Activated naive CD4-positive, alpha-beta T cell treated with anti-CD3 and anti-CD28 coated beads for 36 hours (primary cell): ENCODE measurements around the gene TMEM258. TPM values are rescaled to one million over a fixed set of nuclear protein-coding genes. Genes with fewer than 3 reads are reported as not detected.

Experiments used
- CTCF ChIA-PET: fragments of 350-600 bp; sonication (Branson Sonifier 250); formaldehyde crosslinking; loops from one replicate; lab custom pipeline; 2021; ENCODE audit warnings: antibody characterized with exemption; lab: Charles Lee
- DNase-seq: peaks from one replicate; pipeline ENCODE4 v3.0.0-alpha.2; 2020
- H3K27ac Mint-ChIP-seq: one replicate; pipeline ENCODE4 v1.8.0; 2021; ENCODE audit warnings: mild to moderate bottlenecking, mixed read lengths
- H3K27me3 Mint-ChIP-seq: one replicate; pipeline ENCODE4 v1.8.0; 2021; ENCODE audit warnings: low read depth, mixed read lengths
- H3K36me3 Mint-ChIP-seq: one replicate; pipeline ENCODE4 v1.8.0; 2021; ENCODE audit warnings: low read depth, mixed read lengths
- H3K4me1 Mint-ChIP-seq: one replicate; pipeline ENCODE4 v1.8.0; 2021; ENCODE audit warnings: low read depth, mixed read lengths
- H3K4me3 Mint-ChIP-seq: one replicate; pipeline ENCODE4 v1.8.0; 2021; ENCODE audit warnings: mild to moderate bottlenecking, moderate library complexity, mixed read lengths
- H3K9me3 Mint-ChIP-seq: one replicate; pipeline ENCODE4 v1.8.0; 2021; ENCODE audit warnings: mixed read lengths
- intact Hi-C: fragments of 100-400 bp; cut with micrococcal nuclease; formaldehyde crosslinking; loops from one replicate; pipeline ENCODE4 v1.15.1; 2023
- total RNA-seq, 2 experiments: library from RNA; stranded (reverse); gene quantifications; one replicate each; pipeline ENCODE4 v1.2.3, GENCODE V29; 2021

Gene TMEM258
- total RNA-seq, 2 experiments from 2014 or later: 166 to 167 TPM

GRCh38 chr11:61816736-61817455 lies 24.5 kb upstream of the TMEM258 start, which contains the start of gene FADS1:
Gene FADS1 (minus strand): TSS chr11:61817003. CDS start chr11:61816929, 74 bp downstream.
- peak; percentile 90 for DNase-seq
- H3K4me1 Mint-ChIP-seq: peaks cover 10% of the 10 kb centered on the region
- H3K4me3 Mint-ChIP-seq: peak within 1 kb of the TSS; percentile 91
- no peak within 1 kb of the TSS for H3K27ac Mint-ChIP-seq
- intact Hi-C loops: loop anchor here (1.0 to 5.0 kb wide), 6 partner anchors 10 to 155 kb away; partner anchors contain the start of genes FEN1, MYRF and TMEM258
- peaks cover 26% of the 10 kb centered on the region for H3K27me3 Mint-ChIP-seq
- CTCF ChIA-PET: interaction anchor here (3.4 kb wide), 1 partner anchor 10 kb away, joined by 13 read pairs; the partner anchor contains the start of gene FADS2
- peaks cover 9% of the 10 kb centered on the region for H3K36me3 Mint-ChIP-seq
- no peaks in the 10 kb centered on the region for H3K9me3 Mint-ChIP-seq

DNA sequence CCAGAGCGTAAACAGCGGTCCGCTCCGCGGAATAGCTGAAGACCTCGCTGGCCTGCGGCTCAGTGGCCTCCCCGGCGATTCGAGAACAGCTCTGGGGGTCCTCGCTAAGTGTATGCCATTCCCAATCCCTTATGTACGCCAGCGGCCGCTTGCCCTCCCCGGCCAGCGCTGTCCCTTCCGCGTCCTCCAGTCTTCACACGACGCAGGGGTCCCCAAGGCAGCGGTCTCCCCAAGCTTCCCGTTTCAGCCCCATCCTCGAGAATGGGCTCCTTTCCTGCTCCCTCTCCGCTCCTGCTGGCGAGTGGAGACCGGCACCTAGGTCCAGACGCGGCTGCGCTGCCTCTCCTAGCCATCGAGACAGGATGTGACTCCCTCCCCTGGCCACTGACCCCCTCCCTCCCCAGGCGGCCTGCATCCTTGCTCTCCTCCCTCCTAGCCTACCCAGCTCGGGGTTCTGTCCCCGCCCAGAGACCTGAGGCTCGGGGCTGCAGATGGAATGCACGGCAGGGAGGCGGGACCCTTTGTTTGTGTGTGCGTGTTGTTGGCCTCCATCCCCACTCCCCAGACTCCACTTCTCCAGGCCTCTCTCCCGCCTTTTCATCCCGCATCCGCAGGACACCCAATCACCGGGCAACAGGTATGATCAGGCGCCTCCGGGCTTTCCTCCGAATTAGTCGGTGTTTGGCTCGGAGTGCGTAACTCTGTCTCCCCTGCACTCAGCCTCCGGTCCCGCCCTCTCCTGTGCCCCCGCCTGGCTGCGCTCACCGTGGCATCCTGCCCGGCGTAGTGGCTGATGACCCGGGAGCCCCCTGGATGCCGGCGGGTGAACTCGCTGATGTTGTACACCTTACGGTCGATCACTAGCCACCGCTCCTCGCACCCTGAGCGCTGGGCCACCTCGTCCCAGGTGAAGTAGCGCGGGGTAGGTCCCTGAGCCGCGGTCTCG lies 23.7 kb upstream of the TMEM258 start:
- peak; percentile 72 for DNase-seq
- Mint-ChIP-seq H3K27me3 (peaks cover 26% of the 10 kb centered on the region), H3K9me3 (no peaks in the 10 kb centered on the region), H3K4me3 (peak overlapping the region; percentile 91), H3K27ac (no peak overlapping the region), H3K4me1 (peaks cover 10% of the 10 kb centered on the region), H3K36me3 (peaks cover 13% of the 10 kb centered on the region)
- CTCF ChIA-PET: interaction anchor here (0.8 to 5.2 kb wide), 9 partner anchors 11 to 292 kb away, joined by 3 to 38 read pairs (median 4); partner anchors contain the start of genes FADS2, FEN1 and TMEM258
- intact Hi-C loops: loop anchor here (1.0 to 5.0 kb wide), 6 partner anchors 11 to 156 kb away; partner anchors contain the start of genes FEN1, MYRF and TMEM258

DNA sequence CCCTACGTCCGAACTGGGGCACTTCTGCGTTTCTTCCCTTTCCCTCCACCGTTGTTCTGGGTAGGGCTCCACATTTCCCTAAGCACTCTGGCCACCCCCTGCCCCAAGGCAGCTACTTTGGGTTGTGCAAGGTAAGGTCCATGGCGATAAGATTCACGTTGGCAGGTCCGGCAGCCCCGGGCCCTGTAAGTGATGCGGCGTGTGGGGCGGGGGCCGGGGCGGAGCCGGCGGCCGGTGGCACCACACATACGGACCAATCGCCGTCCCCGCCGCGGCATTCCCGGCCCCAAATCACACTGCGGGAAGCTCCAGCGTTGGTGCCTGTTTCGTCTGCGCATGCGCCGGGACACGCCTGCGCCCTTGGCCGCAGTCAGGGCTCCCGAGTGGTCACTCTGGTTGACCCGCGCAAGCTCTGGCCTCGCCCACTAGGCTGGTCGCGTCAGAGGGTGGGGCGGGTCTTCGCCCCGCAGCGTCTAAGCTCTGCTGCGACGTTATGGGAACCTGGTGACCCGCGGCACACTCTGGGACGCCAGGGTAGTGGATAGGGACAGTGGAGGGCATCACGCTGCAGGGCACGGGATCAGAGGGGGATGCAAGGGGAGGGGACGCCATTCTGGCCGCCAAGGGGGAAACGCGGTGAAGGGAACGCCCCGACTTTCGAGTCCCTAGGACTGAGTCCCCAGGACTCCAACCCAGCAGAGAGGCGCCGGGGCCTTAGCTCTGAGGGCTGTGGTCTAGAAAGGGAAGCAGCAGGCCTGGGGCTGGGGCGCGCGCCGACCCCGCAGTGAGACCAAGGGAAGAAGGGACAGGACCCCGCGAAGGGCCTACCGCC lies 22.8 kb upstream of the TMEM258 start:
- H3K9me3 Mint-ChIP-seq: no peaks in the 10 kb centered on the region
- H3K27me3 Mint-ChIP-seq: peaks cover 26% of the 10 kb centered on the region
- CTCF ChIA-PET: interaction anchor here (0.6 to 5.2 kb wide), 11 partner anchors 12 to 293 kb away, joined by 3 to 38 read pairs (median 3); partner anchors contain the start of genes FADS2, FEN1 and TMEM258
- peak overlapping the region; percentile 41 for H3K27ac Mint-ChIP-seq
- peak overlapping the region; percentile 91 for H3K4me3 Mint-ChIP-seq
- H3K36me3 Mint-ChIP-seq: peaks cover 16% of the 10 kb centered on the region
- peak; percentile 72 for DNase-seq
- intact Hi-C loops: loop anchor here (5.0 kb wide), 1 partner anchor 157 kb away; no protein-coding TSS in a partner anchor
- peaks cover 10% of the 10 kb centered on the region for H3K4me1 Mint-ChIP-seq

DNA sequence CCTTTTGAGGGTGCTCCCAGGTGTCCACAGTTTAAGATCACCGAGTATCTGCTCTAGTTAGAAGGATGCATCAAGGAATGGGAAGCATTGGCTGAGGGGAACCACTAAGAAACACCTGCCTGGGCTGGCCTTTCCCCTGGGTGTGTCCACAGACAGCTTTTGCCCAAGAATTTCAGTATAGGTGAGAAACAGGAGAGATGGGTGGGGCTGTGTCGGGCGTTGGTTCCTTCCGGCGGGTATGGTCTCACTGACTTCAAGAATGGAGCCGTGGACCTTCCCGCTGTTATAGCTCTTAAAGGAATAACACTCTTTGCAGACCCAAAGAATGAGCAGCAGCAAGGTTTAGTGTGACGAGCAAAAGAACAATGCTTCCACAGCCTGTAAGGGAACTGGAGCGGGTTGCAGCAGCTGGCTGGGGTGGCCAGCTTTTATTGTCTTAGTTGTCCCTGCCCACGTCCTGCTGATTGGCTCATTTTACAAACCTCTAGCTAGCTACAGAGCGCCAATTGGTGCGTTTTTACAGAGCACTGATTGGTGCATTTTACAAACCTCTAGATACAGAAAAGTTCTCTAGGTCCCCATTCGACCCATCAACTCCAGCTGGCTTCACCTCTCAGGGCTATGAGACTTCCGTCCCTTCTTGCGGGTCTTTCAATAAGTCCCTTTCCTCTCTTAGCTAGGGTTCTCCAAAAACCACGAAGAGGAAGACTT lies 22.0 kb upstream of the TMEM258 start:
- peaks cover 10% of the 10 kb centered on the region for H3K4me1 Mint-ChIP-seq
- peaks cover 26% of the 10 kb centered on the region for H3K27me3 Mint-ChIP-seq
- no peaks in the 10 kb centered on the region for H3K9me3 Mint-ChIP-seq
- peak overlapping the region; percentile 91 for H3K4me3 Mint-ChIP-seq
- CTCF ChIA-PET: interaction anchor here (0.6 to 5.2 kb wide), 7 partner anchors 12 to 294 kb away, joined by 3 to 38 read pairs (median 4); no protein-coding TSS in a partner anchor
- peaks cover 18% of the 10 kb centered on the region for H3K36me3 Mint-ChIP-seq
- peak; percentile 37 for DNase-seq
- intact Hi-C loops: no loop called here
- peak overlapping the region; percentile 41 for H3K27ac Mint-ChIP-seq

DNA sequence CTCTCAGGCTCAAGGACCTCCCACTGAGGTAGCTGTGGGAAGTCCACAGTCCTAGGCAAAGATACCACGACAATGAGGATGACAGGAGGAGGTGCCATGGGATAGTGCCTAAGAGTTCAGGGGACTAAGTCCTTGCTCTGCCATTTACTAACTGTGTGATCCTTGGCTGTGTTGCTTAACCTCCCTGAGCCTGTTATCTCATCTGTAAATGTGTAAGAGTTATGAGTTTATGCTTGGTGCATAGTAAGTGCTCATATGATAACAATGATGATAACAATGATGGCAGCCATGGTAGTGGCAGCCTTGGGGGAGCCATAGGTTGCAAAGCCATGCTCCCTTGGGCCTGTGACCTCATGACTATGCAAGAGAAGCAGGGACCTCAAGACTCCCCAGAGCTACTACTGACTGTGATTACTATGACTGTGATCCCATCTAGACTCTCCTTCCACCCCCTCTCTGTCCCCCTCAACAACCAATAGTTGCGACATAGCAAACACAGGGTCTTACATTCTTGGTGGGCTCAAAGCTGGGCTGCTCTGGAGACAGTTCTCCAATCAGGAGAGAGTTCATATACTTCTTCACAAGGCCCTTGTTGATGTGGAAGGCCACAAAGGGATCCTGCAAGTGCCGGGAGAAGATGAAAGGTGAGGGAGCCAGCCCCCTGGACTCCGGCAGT lies 20.5 kb upstream of the TMEM258 start:
- Mint-ChIP-seq H3K4me3 (no peak overlapping the region), H3K9me3 (no peaks in the 10 kb centered on the region), H3K27me3 (peaks cover 23% of the 10 kb centered on the region), H3K36me3 (peaks cover 18% of the 10 kb centered on the region), H3K27ac (no peak overlapping the region), H3K4me1 (peaks cover 10% of the 10 kb centered on the region)
- DNase-seq: no peak
- CTCF ChIA-PET: interaction anchor here (5.2 kb wide), 1 partner anchor 15 kb away, joined by 38 read pairs; no protein-coding TSS in a partner anchor
- intact Hi-C loops: no loop called here

DNA sequence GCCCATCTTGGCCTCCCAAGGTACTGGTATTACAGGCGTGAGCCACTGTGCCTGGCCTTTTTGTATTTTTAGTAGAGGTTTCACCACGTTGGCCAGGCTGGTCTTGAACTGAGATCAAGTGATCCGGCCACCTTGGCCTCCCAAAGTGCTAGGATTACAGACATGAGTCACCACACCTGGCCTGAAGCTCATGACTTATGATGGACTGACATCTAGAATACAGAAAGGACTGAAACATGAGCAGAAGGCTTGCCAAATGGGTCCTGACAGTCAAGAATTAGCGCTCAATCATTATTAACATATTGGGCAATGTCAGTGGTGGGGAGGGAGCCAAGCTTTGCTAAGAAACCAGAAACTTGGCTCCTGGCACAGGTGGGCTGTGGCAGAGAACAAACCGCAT lies 19.4 kb upstream of the TMEM258 start:
- no peaks in the 10 kb centered on the region for H3K9me3 Mint-ChIP-seq
- no peak overlapping the region for H3K27ac Mint-ChIP-seq
- no peak overlapping the region for H3K4me3 Mint-ChIP-seq
- H3K4me1 Mint-ChIP-seq: peaks cover 10% of the 10 kb centered on the region
- H3K36me3 Mint-ChIP-seq: peaks cover 18% of the 10 kb centered on the region
- no peak for DNase-seq
- intact Hi-C loops: no loop called here
- peaks cover 19% of the 10 kb centered on the region for H3K27me3 Mint-ChIP-seq
- CTCF ChIA-PET: interaction anchor here (5.2 kb wide), 1 partner anchor 14 kb away, joined by 38 read pairs; no protein-coding TSS in a partner anchor

DNA sequence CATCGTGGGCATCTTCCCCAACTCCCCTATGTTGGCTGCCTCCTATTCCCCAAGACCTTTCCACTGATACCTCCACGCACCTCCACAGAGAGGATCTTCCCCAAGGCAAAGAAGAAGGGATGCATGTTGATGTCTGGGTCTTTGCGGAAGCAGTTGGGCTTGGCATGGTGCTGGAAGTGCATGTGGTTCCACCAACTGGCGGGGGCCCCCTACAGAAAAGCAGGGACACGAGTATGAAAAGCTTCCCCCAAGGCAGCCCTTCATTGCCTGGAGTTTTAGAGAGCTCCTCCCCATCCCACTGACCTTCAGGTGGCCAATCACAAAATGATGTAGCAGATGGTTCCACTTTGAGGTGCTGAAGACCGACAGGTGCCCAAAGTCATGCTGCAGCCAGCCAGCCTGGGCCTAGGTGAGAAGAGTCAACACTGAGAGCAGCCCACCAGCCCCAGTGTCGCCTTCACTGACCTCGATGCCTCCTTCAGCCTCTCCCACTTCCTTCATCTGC lies 18.3 kb upstream of the TMEM258 start:
- H3K4me1 Mint-ChIP-seq: peaks cover 6% of the 10 kb centered on the region
- CTCF ChIA-PET: no interaction called here
- H3K4me3 Mint-ChIP-seq: no peak overlapping the region
- intact Hi-C loops: no loop called here
- no peak for DNase-seq
- H3K27me3 Mint-ChIP-seq: peaks cover 13% of the 10 kb centered on the region
- no peak overlapping the region for H3K27ac Mint-ChIP-seq
- H3K36me3 Mint-ChIP-seq: peaks cover 18% of the 10 kb centered on the region
- H3K9me3 Mint-ChIP-seq: no peaks in the 10 kb centered on the region

DNA sequence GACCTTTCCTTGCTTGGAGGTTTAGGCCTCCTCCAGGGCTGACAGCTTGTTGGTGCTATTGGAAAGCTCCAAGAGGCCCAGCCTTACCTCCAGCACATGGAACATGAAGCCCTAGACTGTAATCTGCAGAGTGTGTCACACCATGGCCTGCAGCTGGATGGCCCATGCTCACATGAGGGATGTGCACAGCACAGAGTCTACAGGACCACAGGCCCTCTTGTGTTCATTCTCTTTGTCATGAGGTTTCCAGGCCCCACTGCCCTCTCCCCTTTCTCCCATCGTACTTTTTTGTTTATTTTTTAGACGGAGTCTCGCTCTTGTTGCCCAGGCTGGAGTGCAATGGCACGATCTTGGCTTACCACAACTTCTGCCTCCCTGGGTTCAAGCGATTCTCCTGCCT lies 14.4 kb upstream of the TMEM258 start:
- no peak overlapping the region for H3K4me3 Mint-ChIP-seq
- H3K4me1 Mint-ChIP-seq: no peaks in the 10 kb centered on the region
- CTCF ChIA-PET: interaction anchor here (0.8 to 3.3 kb wide), 2 partner anchors 10 to 13 kb away, joined by 3 to 21 read pairs; no protein-coding TSS in a partner anchor
- DNase-seq: no peak
- peaks cover 21% of the 10 kb centered on the region for H3K36me3 Mint-ChIP-seq
- intact Hi-C loops: no loop called here
- H3K27me3 Mint-ChIP-seq: no peaks in the 10 kb centered on the region
- H3K27ac Mint-ChIP-seq: no peak overlapping the region
- H3K9me3 Mint-ChIP-seq: no peaks in the 10 kb centered on the region

DNA sequence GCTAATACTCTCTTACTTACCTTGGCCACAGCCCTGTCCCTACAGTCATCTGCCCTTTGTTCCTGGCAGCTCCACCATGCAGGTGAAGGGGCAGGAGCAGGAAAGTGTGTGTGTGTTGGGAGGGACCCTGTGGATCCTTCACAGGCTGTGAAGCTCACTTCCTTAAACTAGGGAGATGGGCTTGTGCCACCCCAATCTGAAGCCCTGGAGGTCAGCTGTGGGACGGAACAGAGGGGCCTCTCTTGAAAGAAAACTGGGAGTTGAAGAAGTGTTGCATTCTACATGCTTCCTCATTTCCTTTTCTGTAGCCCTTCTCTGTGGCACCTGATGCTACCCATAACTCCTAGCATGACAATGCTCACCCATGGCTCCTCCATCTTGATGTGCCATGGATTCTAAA lies 12.7 kb upstream of the TMEM258 start:
- CTCF ChIA-PET: interaction anchor here (3.3 kb wide), 1 partner anchor 8 kb away, joined by 21 read pairs; no protein-coding TSS in a partner anchor
- Mint-ChIP-seq H3K36me3 (peaks cover 18% of the 10 kb centered on the region), H3K4me3 (no peak overlapping the region), H3K4me1 (no peaks in the 10 kb centered on the region), H3K27ac (no peak overlapping the region), H3K9me3 (no peaks in the 10 kb centered on the region), H3K27me3 (no peaks in the 10 kb centered on the region)
- DNase-seq: no peak
- intact Hi-C loops: no loop called here

GRCh38 chr11:61803889-61804647 lies 11.7 kb upstream of the TMEM258 start:
- intact Hi-C loops: no loop called here
- H3K9me3 Mint-ChIP-seq: no peaks in the 10 kb centered on the region
- no peak for DNase-seq
- no peaks in the 10 kb centered on the region for H3K4me1 Mint-ChIP-seq
- peaks cover 25% of the 10 kb centered on the region for H3K36me3 Mint-ChIP-seq
- no peak overlapping the region for H3K27ac Mint-ChIP-seq
- H3K4me3 Mint-ChIP-seq: no peak overlapping the region
- CTCF ChIA-PET: no interaction called here
- H3K27me3 Mint-ChIP-seq: no peaks in the 10 kb centered on the region
